Heart right ventricle (tissue), 16 donors: Measurements from ENCODE around the gene NCKAP1. TPM values are rescaled to one million over a fixed set of nuclear protein-coding genes. Genes with fewer than 3 reads are reported as not detected.

Experiments
- ATAC-seq, 8 donors: fragments of 200-7000 bp; cut with Tn5 transposase; one replicate each; pipeline ENCODE4 v1.9.1; 2020; ENCODE audit warnings: mild to moderate bottlenecking in 8 of 8, moderate library complexity in 8 of 8, moderate number of reproducible peaks in 1 of 8
- DNase-seq, 2 donors: peaks; one replicate each; pipeline ENCODE4 v3.0.0-alpha.2; 2020
- H3K27ac ChIP-seq, 10 donors: fragments of 200-600 bp; sonication (generic) in 2 of 10; one replicate each; pipeline versions ENCODE4 v1.5.0 to v1.8.0; 2020 to 2022; ENCODE audit warnings: mild to moderate bottlenecking in 3 of 10
- H3K27me3 ChIP-seq, 7 donors: fragments of 200-600 bp; one replicate each; pipeline ENCODE4 v1.8.0; 2021 to 2022; ENCODE audit warnings: mild to moderate bottlenecking in 2 of 7
- H3K36me3 ChIP-seq, 9 donors: fragments of 200-600 bp; sonication (generic) in 1 of 9; one replicate each; pipeline versions ENCODE4 v1.5.0 to v1.8.0; 2020 to 2022; ENCODE audit warnings: mild to moderate bottlenecking in 2 of 9
- H3K4me1 ChIP-seq, 9 donors: fragments of 200-600 bp; sonication (generic) in 1 of 9; one replicate each; pipeline versions ENCODE4 v1.5.0 to v1.8.0; 2020 to 2022; ENCODE audit warnings: mild to moderate bottlenecking in 4 of 9
- H3K4me3 ChIP-seq, 10 donors: fragments of 200-600 bp; sonication (generic) in 2 of 10; one replicate each; pipeline versions ENCODE4 v1.5.0 to v1.8.0; 2020 to 2022; ENCODE audit warnings: mild to moderate bottlenecking in 7 of 10, moderate library complexity in 2 of 10
- H3K9me3 ChIP-seq, 11 donors: fragments of 200-600 bp in 10 of 11; sonication (generic) in 2 of 11; one replicate each; pipeline versions ENCODE4 v1.5.0 to v1.8.0; 2013 to 2022; ENCODE audit warnings: mild to moderate bottlenecking in 2 of 11, control low read depth in 1 of 11, moderate library complexity in 1 of 11
- WGBS, 2 donors: extraction: QIAGEN DNeasy Blood & Tissue Kit; methylation state at CpG; one replicate each; pipeline ENCODE4 v1.1.7; 2013; ENCODE audit warnings: inconsistent platforms in 1 of 2; 5-methylcytosine and 5-hydroxymethylcytosine counted together
- intact Hi-C, 10 donors: fragments of 100-400 bp; cut with DNase I; formaldehyde crosslinking; loops; one replicate each; pipeline versions ENCODE4 v1.11.1 to v1.14.2; 2022
- polyA plus RNA-seq, 2 donors: library from polyadenylated mRNA; stranded (reverse); fragments of 200-250 nt; gene quantifications; one replicate each; pipeline ENCODE4 v1.2.3, GENCODE V29; 2013
- total RNA-seq, 10 donors: library from RNA; stranded (reverse); fragmentation: NEBNext Ultra II Directional in 3 of 10; extraction: Animal tissue kit (Norgen Biotek cat#: 25700) in 3 of 10; gene quantifications; one replicate each; pipeline versions ENCODE4 v1.2.1 to v1.2.4, GENCODE V29; 2021 to 2023
- TF ChIP-seq, protein P1 (sequence below), 9 donors: fragments of 200-600 bp; sonication (generic) in 2 of 9; IDR thresholded peaks; one replicate each; pipeline versions ENCODE4 v1.5.0 to v1.8.0; 2021 to 2022; ENCODE audit warnings: antibody characterized with exemption in 9 of 9, mild to moderate bottlenecking in 5 of 9, moderate library complexity in 1 of 9
- donor health status: Arrhythmogenic right ventricular cardiomyopathy.
- donor health status: ischemic (EF 13 %, LVEDD 7.1; RV severe dilation, severe dysfunction).
- donor health status: healthy with polysubstance abuse.
- donor health status: DM: no; HTN: yes; CAD: no.
- donor health status: DM: no; HTN: no; CAD: no.
- donor health status: ischemic (EF 25% LVEDD 6.9; RV normal size, moderate dysfunction).
- donor health status: ischemic (EF 25% LVEDD 5.7; RV mildly dilated, moderate dysfunction).
- donor health status: healthy.
- donor health status: DM: yes; HTN: yes; CAD: no.
- donor health status: Ischemic cardiomyopathy.
- donor health status: ischemic (EF 35%, LVEDD 5.7; RV mildly dilated, moderate dysfunction).
- donor health status: nonischemic (EF 11% LVEDD 7.7; RV severe dilation, severe dysfunction).
- donor health status: DM: yes; HTN: yes; CAD: no.
- donor health status: PGD.
- donor health status: ischemic (EF 29% LVEDD 5.4; RV normal size, mild dysfunction).
- donor health status: nonischemic (EF 23%, LVEDD 6.1; RV moderate dilation, normal function).

NCKAP1 gene
- total and polyA plus RNA-seq, 12 donors: 35.3 to 153 (median 124) TPM

GRCh38 chr2:182954789-182955188 is 83.5 kb downstream of the NCKAP1 start:
- H3K4me1 ChIP-seq: peaks cover 0 to 12% (median 0%) of the 10 kb centered on the region in 9 donors
- no peaks in the 10 kb centered on the region for H3K9me3 ChIP-seq
- intact Hi-C loops: no loop called here
- ATAC-seq: no peak
- no peak for DNase-seq
- TF ChIP-seq, protein P1, sequence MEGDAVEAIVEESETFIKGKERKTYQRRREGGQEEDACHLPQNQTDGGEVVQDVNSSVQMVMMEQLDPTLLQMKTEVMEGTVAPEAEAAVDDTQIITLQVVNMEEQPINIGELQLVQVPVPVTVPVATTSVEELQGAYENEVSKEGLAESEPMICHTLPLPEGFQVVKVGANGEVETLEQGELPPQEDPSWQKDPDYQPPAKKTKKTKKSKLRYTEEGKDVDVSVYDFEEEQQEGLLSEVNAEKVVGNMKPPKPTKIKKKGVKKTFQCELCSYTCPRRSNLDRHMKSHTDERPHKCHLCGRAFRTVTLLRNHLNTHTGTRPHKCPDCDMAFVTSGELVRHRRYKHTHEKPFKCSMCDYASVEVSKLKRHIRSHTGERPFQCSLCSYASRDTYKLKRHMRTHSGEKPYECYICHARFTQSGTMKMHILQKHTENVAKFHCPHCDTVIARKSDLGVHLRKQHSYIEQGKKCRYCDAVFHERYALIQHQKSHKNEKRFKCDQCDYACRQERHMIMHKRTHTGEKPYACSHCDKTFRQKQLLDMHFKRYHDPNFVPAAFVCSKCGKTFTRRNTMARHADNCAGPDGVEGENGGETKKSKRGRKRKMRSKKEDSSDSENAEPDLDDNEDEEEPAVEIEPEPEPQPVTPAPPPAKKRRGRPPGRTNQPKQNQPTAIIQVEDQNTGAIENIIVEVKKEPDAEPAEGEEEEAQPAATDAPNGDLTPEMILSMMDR (IDR thresholded peaks at IDR 0.05): no peak
- H3K27ac ChIP-seq: no peak overlapping the region
- peaks cover 0 to 96% (median 40%) of the 10 kb centered on the region in 9 donors for H3K36me3 ChIP-seq
- no peak overlapping the region for H3K4me3 ChIP-seq
- H3K27me3 ChIP-seq: no peaks in the 10 kb centered on the region

GRCh38 chr2:182952741-182953450 is 85.4 kb downstream of the NCKAP1 start:
- Histone ChIP-seq H3K27ac (no peak overlapping the region), H3K4me3 (no peak overlapping the region), H3K36me3 (peaks cover 0 to 99% (median 36%) of the 10 kb centered on the region in 9 donors)

GRCh38 chr2:182951948-182952663 is 86.2 kb downstream of the NCKAP1 start:
- Histone ChIP-seq H3K4me3 (no peak overlapping the region), H3K4me1 (peaks cover 0 to 22% (median 7%) of the 10 kb centered on the region in 9 donors), H3K27ac (no peak overlapping the region), H3K9me3 (no peaks in the 10 kb centered on the region), H3K36me3 (peaks cover 0 to 98% (median 32%) of the 10 kb centered on the region in 9 donors), H3K27me3 (no peaks in the 10 kb centered on the region)
- DNase-seq (no peak), ATAC-seq (no peak)
- WGBS, 2 donors: 92 to 95% methylated on average over 3 of the region's 3 CpGs
- intact Hi-C loops: no loop called here
- TF ChIP-seq, protein P1 (IDR thresholded peaks at IDR 0.05): no peak

More at GRCh38 chr2:182952741-182953450, 85.4 kb downstream of the NCKAP1 start:
- TF ChIP-seq, protein P1 (IDR thresholded peaks at IDR 0.05): no peak
- Histone ChIP-seq H3K4me1 (peaks cover 0 to 20% (median 5%) of the 10 kb centered on the region in 9 donors), H3K27me3 (no peaks in the 10 kb centered on the region), H3K9me3 (no peaks in the 10 kb centered on the region)
- intact Hi-C loops: no loop called here
- ATAC-seq (no peak), DNase-seq (no peak)
- 96% methylated on average over 6 of the region's 6 CpGs for WGBS, 2 donors

GRCh38 chr2:182950546-182950945 is 87.7 kb downstream of the NCKAP1 start:
- Histone ChIP-seq H3K4me3 (no peak overlapping the region), H3K27ac (peak overlapping the region in 1 of 10 donors; percentile 60), H3K27me3 (no peaks in the 10 kb centered on the region), H3K9me3 (no peaks in the 10 kb centered on the region), H3K4me1 (peaks cover 0 to 27% (median 11%) of the 10 kb centered on the region in 9 donors), H3K36me3 (peaks cover 0 to 98% (median 21%) of the 10 kb centered on the region in 9 donors)
- DNase-seq: no peak
- TF ChIP-seq, protein P1 (IDR thresholded peaks at IDR 0.05): no peak
- 97 to 99% methylated on average over 3 of the region's 3 CpGs for WGBS, 2 donors
- no peak for ATAC-seq
- intact Hi-C loops: loop anchor here in 1 of 10 donors (1.0 kb wide), 1 partner anchor 44 kb away; no protein-coding TSS in a partner anchor
